HG02840 (cell line): ENCODE results near the gene GFER.
"Not testable (repeated sequence)": the region's sequence is repeated elsewhere in the genome, so short reads cannot be mapped to it uniquely, and the experiment has no call there.

Experiments
- ATAC-seq: cut with Tn5 transposase; IDR thresholded peaks from one replicate; pipeline ENCODE4 v1.9.1; 2021; ENCODE audit warnings: mild to moderate bottlenecking, moderate library complexity, moderate number of reproducible peaks; ENCODE audit not compliant: unreplicated experiment, low FRiP score

The GFER gene

DNA sequence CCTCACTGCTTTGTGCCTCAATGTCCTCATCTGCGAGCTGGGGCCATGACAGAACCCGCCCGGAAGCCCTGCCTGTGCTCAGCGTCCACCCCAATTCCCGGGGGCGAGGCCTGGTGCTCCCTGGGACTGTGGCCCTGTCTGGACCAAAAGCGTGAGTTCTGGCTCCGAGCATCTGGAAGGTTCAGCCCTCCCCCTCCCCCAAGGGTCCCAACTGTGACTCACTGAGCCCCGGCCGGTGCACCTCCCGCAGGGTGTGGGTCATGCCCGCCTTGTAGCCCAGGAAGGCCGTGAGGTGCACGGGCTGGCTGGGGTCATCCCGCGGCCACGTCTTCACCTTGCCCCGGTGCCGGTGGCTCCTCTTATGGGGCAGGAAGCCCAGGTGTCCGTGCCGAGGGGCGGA lies 30.3 kb upstream of the GFER start:
- ATAC-seq = no peak

DNA sequence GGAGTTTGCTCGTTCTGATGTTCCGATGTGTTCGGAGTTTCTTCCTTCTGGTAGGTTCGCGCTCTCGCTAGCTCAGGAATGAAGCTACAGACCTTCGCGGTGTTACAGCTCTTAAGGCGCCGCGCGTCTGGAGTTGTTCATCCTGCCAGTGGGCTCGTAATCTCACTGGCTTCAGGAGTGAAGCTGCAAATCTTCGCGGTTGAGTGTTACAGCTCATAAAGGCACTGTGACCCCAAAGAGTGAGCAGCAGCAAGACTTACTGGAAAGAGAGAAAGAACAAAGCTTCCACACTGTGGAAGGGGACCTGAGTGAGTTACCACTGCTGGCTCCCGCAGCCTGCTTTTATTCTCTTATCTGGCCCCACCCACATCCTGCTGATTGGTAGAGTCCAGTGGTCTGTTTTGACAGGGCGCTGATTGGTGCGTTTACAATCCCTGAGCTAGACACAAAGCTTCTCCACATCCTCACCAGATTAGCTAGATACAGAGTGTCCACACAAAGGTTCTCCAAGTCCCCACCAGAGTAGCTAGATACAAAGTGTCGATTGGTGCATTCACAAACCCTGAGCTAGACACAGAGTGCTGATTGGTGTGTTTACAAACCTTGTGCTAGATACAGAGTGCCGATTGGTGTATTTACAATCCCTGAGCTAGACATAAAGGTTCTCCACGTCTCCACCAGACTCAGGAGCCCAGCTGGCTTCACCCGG lies 26.4 kb upstream of the GFER start:
- ATAC-seq = not testable (repeated sequence)

DNA sequence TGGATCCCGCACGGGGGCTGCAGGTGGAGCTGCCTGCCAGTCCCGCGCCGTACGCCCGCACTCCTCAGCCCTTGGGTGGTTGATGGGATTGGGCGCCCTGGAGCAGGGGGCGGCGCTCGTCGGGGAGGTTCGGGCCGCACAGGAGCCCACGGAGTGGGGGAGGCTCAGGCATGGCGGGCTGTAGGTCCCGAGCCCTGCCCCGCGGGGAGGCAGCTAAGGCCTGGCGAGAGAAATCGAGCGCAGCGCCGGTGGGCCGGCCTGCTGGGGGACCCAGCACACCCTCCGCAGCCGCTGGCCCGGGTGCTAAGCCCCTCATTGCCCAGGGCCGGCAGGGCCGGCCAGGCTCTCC lies 25.9 kb upstream of the GFER start:
- not testable (repeated sequence) for ATAC-seq

DNA sequence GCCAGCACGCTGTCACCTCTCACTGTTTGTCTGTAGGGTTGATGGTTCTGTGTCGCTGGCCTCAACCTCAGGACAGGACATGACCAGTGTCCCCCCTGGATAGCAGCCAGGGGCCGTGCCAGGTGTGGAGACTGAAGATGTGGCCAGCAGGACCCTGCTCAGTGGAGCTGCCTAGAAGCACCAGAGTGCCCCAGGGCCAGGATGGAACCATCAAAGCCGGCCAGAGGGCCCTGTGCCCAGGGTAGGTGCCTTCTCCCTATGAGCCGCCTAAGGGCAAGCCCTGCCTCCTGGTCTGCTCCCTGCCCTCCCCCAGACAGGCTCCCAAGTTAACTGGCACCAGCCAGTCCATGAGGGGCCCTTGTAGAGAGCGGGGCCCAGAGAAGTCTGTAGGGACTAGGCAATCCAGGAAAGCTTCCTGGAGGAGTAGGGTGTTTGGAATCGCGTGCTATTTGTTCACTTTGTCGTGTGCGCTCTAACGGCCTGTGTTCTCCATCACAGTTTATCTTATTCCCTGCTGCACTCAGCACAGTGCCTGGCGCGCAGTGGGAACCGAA lies 25.2 kb upstream of the GFER start:
- ATAC-seq = peak; percentile 5

DNA sequence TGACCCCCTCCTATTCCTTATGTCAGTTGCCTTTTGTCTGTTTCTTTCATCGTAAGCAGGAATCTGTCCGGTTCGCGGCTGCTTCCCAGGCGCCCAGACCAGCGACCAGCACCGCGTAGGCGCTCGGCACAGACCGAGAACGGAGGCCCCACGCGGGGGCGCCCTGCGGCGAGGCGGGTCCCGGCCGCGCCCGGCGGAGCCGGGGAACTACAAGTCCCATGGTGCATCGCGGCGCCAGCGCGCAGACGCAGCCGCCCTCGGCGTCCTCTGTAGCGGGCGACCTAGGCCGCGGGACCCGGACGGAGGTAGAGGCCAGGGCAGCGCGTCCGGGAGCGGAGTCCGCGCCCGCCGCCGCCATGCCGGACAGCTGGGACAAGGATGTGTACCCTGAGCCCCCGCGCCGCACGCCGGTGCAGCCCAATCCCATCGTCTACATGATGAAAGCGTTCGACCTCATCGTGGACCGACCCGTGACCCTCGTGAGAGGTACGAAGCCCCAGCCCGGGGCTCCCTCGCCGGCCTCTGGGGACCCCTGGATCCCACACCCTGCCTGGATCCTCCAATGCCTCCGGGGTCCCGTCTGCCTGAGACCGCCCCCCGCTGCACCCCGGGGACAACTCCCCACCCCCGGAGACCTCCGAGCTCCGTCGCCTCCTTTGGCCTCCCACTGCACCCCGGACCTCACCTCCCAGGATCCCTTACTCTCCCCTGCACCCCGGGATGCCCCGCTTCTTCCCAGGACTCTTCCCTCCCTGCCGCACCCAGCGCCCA lies 24.5 kb upstream of the GFER start, which contains the start of gene NDUFB10:
Gene NDUFB10 (plus strand): TSS at position 270 of the 771 bp plus-strand sequence. CDS start 87 bp downstream, at position 357.
- ATAC-seq = peak; percentile 67

DNA sequence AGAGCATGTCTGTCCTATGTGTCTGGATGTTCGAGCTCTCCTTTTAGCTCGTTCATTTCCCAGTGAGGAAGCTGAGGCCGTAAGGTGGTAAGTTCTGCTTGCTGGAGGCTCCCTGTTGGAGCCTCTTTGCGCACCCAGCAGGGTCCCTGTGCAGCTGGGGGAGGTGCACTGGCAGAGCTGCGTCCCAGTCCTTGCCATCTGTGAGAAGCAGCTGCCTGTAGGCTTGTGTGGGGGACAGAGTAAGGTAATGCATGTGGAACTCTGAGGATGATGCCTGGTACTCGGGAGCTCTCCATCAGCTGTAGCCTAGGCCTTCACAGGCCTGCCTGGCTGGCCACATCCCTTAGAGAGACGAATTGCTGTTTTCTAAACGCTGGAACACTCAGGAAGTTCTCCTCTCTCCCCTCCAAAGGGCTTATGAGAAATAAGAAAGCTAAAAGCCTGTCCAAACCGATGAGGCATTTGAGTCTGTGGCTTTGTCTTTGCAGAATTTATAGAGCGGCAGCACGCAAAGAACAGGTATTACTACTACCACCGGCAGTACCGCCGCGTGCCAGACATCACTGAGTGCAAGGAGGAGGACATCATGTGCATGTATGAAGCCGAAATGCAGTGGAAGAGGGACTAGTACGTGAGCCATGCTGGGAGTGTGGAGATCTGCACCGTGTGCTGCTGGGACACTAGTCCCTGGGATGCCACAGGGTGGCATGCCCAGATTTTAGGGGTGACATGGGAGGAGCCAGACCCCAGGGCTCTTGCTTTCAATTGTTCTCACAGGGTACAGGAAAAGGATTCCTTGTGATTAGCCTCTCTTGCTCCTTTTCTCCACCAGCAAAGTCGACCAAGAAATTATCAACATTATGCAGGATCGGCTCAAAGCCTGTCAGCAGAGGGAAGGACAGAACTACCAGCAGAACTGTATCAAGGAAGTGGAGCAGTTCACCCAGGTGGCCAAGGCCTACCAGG lies 23.0 kb upstream of the GFER start:
- ATAC-seq = no peak

DNA sequence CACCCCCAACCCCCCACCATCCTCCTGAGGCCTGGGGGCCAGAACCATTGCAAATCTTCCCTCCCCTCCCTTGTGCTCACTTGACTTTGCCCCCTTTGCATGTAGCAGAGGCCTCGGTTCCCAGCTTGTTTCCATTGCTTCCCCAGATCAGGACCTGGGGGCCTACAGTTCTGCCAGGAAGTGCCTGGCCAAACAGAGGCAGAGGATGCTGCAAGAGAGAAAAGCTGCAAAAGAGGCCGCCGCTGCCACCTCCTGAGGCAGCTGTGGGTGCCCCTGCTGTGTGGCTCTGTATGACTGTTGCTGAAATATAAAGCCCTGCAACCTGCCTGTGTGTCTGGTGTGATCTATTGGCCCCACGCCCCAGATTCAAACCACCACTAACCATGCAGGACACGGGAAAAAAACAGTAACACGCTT lies 22.3 kb upstream of the GFER start:
- ATAC-seq = no peak

DNA sequence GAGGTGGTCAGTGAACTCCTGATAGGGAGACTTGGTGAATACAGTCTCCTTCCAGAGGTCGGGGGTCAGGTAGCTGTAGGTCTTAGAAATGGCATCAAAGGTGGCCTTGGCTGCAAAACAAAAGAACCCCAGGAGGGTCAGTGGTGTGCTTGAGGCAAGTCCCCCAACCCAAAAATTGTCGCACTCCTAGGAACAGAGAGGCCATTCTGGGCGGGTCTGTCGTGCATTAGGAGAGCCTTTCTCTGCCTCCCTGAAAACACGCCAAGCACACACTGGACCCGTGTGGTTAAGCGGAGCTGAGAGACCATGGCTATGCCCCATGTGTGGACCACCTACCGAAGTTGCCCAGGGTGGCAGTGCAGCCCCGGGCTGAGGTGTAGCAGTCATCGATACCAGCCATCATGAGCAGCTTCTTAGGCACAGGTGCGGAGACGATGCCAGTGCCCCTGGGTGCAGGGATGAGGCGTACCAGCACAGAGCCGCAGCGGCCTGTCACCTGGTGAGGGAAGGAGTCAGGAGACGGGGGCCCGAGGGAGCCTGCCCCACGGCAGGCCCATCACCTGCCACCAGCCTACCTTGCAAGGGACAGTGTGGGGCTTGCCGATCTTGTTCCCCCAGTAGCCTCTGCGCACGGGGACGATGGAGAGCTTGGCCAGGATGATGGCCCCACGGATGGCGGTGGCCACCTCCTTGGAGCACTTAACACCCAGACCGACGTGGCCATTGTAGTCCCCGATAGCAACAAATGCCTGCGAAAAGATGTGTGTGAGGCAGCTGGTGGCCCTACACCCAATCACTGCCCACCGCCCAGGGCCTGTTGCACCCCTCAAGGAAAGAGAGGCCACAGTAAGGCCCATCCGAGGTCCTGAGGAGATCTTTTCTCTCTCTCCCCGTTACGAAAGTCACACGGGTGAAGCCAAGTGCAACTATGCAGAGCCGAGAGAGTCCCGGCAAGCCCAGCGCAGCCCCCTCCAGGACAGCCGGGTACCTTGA lies 21.5 kb upstream of the GFER start:
- ATAC-seq = not testable (repeated sequence)

DNA sequence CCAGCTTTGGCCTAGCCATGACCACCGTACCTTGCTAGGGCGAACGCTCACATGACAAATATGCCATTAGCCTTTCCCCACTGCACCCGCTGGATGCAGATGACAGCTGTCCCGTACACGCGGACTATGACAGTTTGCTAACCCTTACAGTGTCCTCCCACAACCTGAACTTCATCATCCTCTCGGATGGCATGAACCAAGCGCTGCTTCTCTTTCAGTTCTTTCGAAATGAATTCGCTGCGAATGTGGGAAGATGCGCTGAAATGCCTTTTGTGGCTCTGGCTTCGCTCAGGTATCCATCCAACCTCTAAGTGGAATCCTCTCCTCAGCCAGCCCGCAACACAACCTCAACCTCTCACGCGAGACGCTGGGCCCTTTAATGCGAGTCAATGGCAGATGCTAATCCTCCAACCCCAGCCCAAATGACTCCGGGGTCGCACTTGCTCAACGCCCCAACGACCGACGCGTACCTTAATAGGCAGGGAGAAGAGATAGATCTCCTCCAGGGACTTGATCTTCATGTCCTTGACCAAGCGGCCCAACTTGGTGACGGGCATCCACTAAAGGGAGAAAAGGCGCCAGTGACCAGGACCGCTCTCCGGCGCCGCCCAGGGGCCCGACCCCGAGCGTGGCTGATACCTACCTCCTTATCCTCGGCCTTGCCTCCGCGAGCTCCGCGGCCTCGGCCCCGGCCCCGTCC lies 20.0 kb upstream of the GFER start:
- ATAC-seq = no peak

DNA sequence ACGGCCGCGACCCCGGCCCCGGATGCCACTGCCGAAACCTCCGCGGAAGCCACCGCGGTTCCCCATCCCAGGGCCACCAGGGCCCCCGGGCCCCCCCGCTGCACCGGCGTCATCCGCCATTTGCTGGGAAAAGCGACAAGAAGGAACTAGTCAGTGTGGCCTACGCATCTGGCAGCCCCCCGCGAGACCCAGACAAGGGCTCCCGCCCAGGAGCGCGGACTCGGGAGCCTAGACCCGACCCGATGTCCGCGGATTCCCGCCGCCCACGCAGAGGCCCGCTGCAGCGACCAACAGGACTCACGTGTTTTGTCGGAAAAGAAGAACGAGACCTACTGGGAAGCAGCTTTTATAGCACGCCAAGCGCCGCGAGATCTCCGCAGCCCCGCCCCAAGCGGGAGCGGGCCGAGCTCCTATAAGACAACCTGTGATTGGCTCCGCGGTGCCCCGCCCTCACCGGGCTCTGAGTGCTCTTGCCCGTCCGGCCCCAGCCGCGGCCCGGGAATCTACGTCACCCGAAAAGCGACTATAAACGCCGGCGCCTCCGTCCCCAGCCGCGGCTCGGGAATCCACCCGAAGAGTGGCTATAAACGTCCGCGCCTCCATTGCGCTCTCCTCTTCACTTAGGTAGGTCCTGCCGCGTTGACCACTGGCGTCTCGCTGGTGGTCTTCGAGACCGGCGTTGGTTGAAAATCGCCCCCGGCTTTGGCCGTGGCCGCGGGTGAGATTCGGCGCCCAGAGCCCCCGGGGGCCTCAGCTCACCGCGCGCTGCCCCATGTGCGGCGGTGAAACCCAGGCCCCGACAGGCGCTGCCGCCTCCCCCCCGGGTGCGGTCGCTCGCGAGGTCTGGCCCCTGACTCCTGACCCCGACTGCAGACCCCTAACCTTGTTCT lies 19.2 kb upstream of the GFER start, which contains the start of gene RPS2:
Gene RPS2 (minus strand): TSS at position 321 of the 890 bp plus-strand sequence. CDS start 201 bp downstream, at position 120.
- peak; percentile 79 for ATAC-seq

DNA sequence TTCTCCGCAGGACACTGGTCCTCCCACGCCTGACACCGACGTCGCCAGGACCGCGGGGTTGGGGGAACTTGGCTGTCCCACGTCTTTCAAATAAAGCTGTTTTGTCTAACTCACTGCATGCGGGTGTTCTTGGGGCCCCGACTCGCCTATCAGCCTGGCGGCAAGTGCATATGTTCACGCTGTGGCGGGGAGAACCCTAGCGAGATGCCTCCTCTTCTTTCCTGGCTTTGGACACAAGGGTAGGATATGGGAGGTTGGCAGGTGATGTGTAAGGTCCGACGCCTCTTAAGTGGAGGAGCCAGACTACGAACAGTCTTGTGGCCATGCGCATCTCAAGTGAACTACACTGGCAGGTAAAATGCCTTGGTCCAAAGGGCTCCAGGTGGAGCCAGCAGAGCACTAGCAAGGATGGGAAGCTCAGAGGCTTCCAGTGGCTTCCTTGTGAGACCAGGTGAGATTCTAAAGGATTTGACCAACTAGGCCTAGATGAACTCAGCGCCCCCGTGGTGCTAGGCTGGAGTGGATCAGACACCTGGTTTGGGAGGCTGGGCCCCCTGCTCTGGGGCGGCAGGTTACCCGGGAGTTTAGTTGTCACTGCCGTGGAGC lies 18.5 kb upstream of the GFER start:
- no peak for ATAC-seq

DNA sequence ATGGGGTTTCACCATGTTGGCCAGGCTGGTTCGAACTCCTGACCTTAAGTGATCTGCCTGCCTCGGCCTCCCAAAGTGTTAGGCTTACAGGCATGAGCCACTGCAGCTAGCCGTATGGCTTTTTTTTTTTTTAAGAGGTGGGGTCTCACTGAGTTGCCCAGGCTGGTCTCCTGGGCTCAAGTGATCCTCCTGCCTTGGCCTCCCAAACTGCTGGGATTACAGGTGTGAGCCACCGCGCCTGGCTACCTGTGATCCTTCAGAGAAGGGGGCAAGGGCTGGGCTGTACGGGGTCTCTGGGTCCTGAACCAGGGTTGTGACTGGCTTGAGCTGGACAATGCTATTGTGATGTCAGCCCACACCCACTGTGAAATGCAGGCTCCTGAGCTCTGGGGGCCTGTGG lies 17.5 kb upstream of the GFER start, which contains the start of gene RNF151:
Gene RNF151 (plus strand): TSS at position 397 of the 400 bp plus-strand sequence. CDS start 26 bp downstream, outside the sequence.
- ATAC-seq = no peak

DNA sequence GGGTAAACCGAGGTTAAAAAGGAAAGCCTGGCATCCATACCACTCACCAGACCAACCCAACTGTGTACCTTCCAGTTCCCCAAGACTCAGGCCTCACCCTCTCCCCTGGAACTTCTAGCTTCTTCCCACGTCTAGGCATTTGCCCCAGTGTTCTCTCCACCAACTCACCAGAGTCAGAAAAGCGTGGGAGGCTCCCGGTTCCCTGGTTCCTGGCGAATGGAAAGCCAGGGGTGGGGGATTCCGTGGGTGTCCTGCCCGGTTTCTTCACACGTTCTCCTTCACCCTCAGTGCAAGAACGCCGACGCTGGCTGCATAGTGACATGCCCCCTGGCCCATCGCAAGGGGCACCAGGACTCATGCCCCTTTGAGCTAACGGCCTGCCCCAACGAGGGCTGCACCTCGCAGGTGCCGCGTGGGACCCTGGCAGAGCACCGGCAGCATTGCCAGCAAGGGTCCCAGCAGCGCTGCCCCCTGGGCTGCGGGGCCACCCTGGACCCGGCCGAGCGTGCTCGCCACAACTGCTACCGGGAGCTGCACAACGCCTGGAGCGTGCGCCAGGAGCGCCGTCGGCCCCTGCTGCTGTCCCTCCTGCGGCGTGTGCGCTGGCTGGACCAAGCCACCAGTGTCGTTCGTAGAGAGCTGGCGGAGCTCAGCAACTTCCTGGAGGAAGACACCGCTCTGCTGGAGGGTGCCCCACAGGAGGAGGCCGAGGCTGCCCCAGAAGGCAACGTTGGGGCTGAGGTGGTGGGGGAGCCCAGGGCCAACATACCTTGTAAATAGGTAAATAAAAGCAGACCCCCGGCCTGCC lies 15.6 kb upstream of the GFER start:
- no peak for ATAC-seq

DNA sequence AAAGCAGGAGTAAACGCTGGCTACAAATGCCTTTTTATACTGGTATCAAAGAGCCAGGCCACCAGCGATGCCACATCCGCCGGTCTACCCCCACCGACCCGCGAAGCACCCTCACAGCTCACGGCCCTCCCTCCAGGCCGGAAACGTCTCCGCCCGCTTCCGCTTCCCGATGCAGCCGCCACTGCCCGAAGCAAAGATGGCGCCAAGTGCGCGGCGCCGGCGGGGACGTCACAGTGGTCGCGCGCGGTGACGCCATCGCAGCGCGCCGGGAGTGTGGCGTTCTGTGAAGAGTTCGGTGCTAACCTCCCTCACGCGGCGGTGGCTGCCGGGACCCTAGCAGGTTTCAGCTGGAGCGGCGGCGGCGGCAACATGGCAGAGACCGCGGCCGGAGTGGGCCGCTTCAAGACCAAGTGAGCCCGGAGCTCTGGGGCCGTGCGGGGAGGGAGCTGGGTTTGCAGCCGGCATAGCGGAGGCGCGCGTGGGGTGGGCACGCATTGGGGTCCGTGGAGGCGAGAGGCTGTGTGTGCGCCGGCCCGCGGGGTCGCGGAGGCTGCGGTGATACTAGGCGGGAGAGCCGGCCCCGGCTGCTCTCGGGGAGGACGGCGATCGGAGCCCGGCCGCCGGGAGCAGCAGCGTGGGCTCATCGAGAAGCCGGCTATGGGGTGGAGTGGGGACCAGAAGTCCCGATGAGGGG lies 12.1 kb upstream of the GFER start, which contains the start of gene TBL3:
Gene TBL3 (plus strand): TSS at position 258 of the 694 bp plus-strand sequence. CDS start 112 bp downstream, at position 370.
- peak; percentile 55 for ATAC-seq

DNA sequence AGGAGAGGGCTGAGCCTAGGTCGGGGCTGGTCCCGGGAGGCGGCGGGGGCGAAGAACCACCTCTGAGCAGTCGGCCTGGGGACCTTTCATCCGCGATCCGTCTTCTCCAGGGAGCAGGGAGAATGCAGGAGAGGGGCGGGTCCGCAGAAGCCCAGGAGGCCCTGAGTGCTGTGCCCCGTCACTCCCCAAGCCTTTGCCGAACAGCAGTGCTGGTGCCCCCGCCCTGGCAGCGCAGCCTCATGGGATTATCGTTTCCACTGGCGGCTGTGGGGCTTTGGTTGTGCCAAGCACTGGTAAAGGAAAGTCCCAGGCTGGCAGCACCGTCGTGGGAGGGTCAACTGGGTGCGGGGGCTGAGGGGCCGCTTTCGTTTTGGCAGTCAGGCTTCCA lies 11.5 kb upstream of the GFER start:
- ATAC-seq = no peak
